HepG2 (cell line): Measurements from ENCODE around the gene FAIM. TPM values are rescaled to one million over a fixed set of nuclear protein-coding genes. Genes with fewer than 3 reads are reported as not detected.

Experiments
- ATAC-seq: fragments of 200-7000 bp; cut with Tn5 transposase; 3 replicates; pipeline ENCODE4 v1.9.1; 2020; ENCODE audit warnings: mild to moderate bottlenecking, moderate library complexity
- BruUV-seq: library from RNA; stranded (reverse); fragments of 400-500 nt; replicated peaks from 2 replicates; lab custom pipeline; 2021; lab: Mats Ljungman, UMichigan
- CTCF ChIA-PET: fragments of 300-600 bp; formaldehyde crosslinking; extraction: SDS; loops from one replicate; lab custom pipeline; 2021; ENCODE audit warnings: low total read pairs, inconsistent platforms, low intra/inter-chr PET ratio; lab: Yijun Ruan, JAX
- POLR2A ChIA-PET: fragments of 350-600 bp; sonication (Branson Sonifier 250); formaldehyde crosslinking; loops from one replicate; lab custom pipeline; 2020; ENCODE audit warnings: antibody characterized with exemption, inconsistent platforms; lab: Yijun Ruan, JAX
- DNase-seq: peaks from one replicate; pipeline ENCODE4 v3.0.0-alpha.2; 2015; ENCODE audit warnings: low spot score
- FAIRE-seq: peaks from 3 replicates; lab custom pipeline; 2011; peaks lifted over from hg19 to GRCh38; lab: Jason Lieb, UNC
- H2AFZ ChIP-seq: one replicate; pipeline ENCODE4 v1.6.1; 2011; ENCODE audit warnings: low read length, inconsistent platforms
- H3K27ac ChIP-seq: fragments of 300-600 bp; 3 replicates; pipeline ENCODE4 v1.8.0; 2011; ENCODE audit warnings: mixed run types, mild to moderate bottlenecking, mixed read lengths, low read length, inconsistent platforms; ENCODE audit not compliant: insufficient read depth; ENCODE audit errors: extremely low read length
- H3K27me3 ChIP-seq, 2 experiments: fragments of 200-600 bp in 1 of 2; 2 replicates in 1 of 2; 3 replicates in 1 of 2; pipeline versions ENCODE4 v1.6.0 to v1.8.0; 2011; ENCODE audit warnings: low read length in 2 of 2, mild to moderate bottlenecking in 2 of 2, moderate library complexity in 2 of 2, inconsistent platforms in 1 of 2; ENCODE audit not compliant: insufficient read depth in 2 of 2, control insufficient read depth in 1 of 2
- H3K36me3 ChIP-seq, 2 experiments: fragments of 200-600 bp in 1 of 2; replicated peaks in 1 of 2; 2 replicates in 1 of 2; 3 replicates in 1 of 2; pipeline versions ENCODE4 v1.5.1 to v1.8.0; 2011; ENCODE audit warnings: low read length in 2 of 2, inconsistent platforms in 1 of 2; ENCODE audit not compliant: insufficient read depth in 2 of 2, control insufficient read depth in 1 of 2
- H3K4me1 ChIP-seq: 2 replicates; pipeline ENCODE4 v1.5.1; 2012; ENCODE audit warnings: low read length, inconsistent platforms; ENCODE audit not compliant: insufficient read depth
- H3K4me2 ChIP-seq: 2 replicates; pipeline ENCODE4 v1.6.0; 2011; ENCODE audit warnings: low read depth, low read length, inconsistent platforms
- H3K4me3 ChIP-seq, 3 experiments: fragments of 200-600 bp in 1 of 3; sonication (generic), shearing (Covaris generic) in 1 of 3; replicated peaks in 1 of 3; 2 replicates each; pipeline ENCODE4 v1.5.1; 2011 to 2016; ENCODE audit warnings: low read length in 3 of 3, inconsistent platforms in 2 of 3, low read depth in 2 of 3, mild to moderate bottlenecking in 2 of 3, control low read depth in 1 of 3, mixed read lengths in 1 of 3; ENCODE audit not compliant: insufficient read depth in 1 of 3
- H3K79me2 ChIP-seq: one replicate; pipeline ENCODE4 v1.6.1; 2011; ENCODE audit warnings: low read length, inconsistent platforms; ENCODE audit not compliant: insufficient read depth
- H3K9ac ChIP-seq: 2 replicates; pipeline ENCODE4 v1.6.0; 2011; ENCODE audit warnings: mild to moderate bottlenecking, low read depth, low read length, inconsistent platforms; ENCODE audit not compliant: insufficient read depth
- H3K9me3 ChIP-seq: 2 replicates; pipeline ENCODE4 v1.5.1; 2012; ENCODE audit warnings: mild to moderate bottlenecking, low read length
- H4K20me1 ChIP-seq: 2 replicates; pipeline ENCODE4 v1.6.0; 2011; ENCODE audit warnings: inconsistent platforms, mild to moderate bottlenecking, low read length, moderate library complexity; ENCODE audit not compliant: insufficient read depth
- ATM ChIP-seq: fragments of 450-650 bp; IDR thresholded peaks from 2 replicates; pipeline ENCODE4 v1.7.1; 2017; ENCODE audit warnings: mild to moderate bottlenecking, borderline replicate concordance
- HMG20A ChIP-seq: IDR thresholded peaks from 2 replicates; pipeline ENCODE4 v1.6.1; 2016; ENCODE audit warnings: borderline replicate concordance
- HNF1B ChIP-seq: sonication (generic); formaldehyde crosslinking; IDR thresholded peaks from 2 replicates; pipeline ENCODE4 v1.5.1; 2020; ENCODE audit warnings: mild to moderate bottlenecking, moderate library complexity, missing genetic modification reagents
- MAZ ChIP-seq, 2 experiments: sonication (generic) in 1 of 2; formaldehyde crosslinking in 1 of 2; IDR thresholded peaks; 2 replicates each; pipeline versions ENCODE4 v1.5.0 to v1.6.1; 2012 to 2020; ENCODE audit warnings: low read depth in 2 of 2, mild to moderate bottlenecking in 2 of 2, borderline replicate concordance in 1 of 2, improper control_type of control experiment in 1 of 2, low read length in 1 of 2, missing genetic modification reagents in 1 of 2, moderate library complexity in 1 of 2
- MNT ChIP-seq: fragments of 450-650 bp; IDR thresholded peaks from 2 replicates; pipeline ENCODE4 v1.6.1; 2016
- MZF1 ChIP-seq: sonication (generic); formaldehyde crosslinking; IDR thresholded peaks from 2 replicates; pipeline ENCODE4 v1.8.1; 2023; ENCODE audit warnings: mild to moderate bottlenecking, missing genetic modification reagents, borderline replicate concordance
- NFIC ChIP-seq: IDR thresholded peaks from 2 replicates; pipeline ENCODE4 v1.6.1; 2012; ENCODE audit warnings: mild to moderate bottlenecking, low read length, inconsistent platforms
- PCBP2 ChIP-seq: fragments of 200-400 bp; formaldehyde crosslinking; optimal IDR thresholded peaks from 2 replicates; pipeline ENCODE3; 2018; ENCODE audit warnings: low read length, low read depth; ENCODE audit not compliant: poor library complexity, severe bottlenecking
- SATB2 ChIP-seq: sonication (generic); formaldehyde crosslinking; IDR thresholded peaks from 2 replicates; pipeline ENCODE4 v1.5.0; 2020; ENCODE audit warnings: missing genetic modification reagents
- TGIF2 ChIP-seq: IDR thresholded peaks from 2 replicates; pipeline ENCODE4 v1.6.1; 2016; ENCODE audit warnings: control low read depth, missing compliant biosample characterization
- ZFP36L1 ChIP-seq: sonication (generic); formaldehyde crosslinking; IDR thresholded peaks from 2 replicates; pipeline ENCODE4 v1.8.0; 2022; ENCODE audit warnings: mild to moderate bottlenecking, missing genetic modification reagents, moderate library complexity
- ZNF639 ChIP-seq: conservative IDR thresholded peaks from 2 replicates; pipeline ENCODE4 v1.6.1; 2018; ENCODE audit warnings: missing genetic modification reagents
- ZNF746 ChIP-seq: sonication (generic); formaldehyde crosslinking; IDR thresholded peaks from 2 replicates; pipeline ENCODE4 v1.8.0; 2022; ENCODE audit warnings: mild to moderate bottlenecking, missing genetic modification reagents
- ZNF891 ChIP-seq: sonication (generic); formaldehyde crosslinking; IDR thresholded peaks from 2 replicates; pipeline ENCODE4 v1.5.0; 2020; ENCODE audit warnings: mild to moderate bottlenecking, missing genetic modification reagents
- WGBS: methylation state at CpG from one replicate; pipeline ENCODE4 v1.1.6; 2017; ENCODE audit warnings: low lambda C conversion rate; 5-methylcytosine and 5-hydroxymethylcytosine counted together
- in situ Hi-C: cut with HindIII; loops from 2 replicates; pipeline ENCODE4 v1.10.0; 2017; ENCODE audit warnings: low pct_unique_long_range_greater_than_20kb; ENCODE audit not compliant: extremely low pct_ligation_motif_present
- intact Hi-C: fragments of 100-400 bp; cut with micrococcal nuclease; formaldehyde crosslinking; loops from one replicate; pipeline ENCODE4 v1.10.0; 2022; ENCODE audit not compliant: unreplicated experiment
- polyA plus RNA-seq, 8 experiments: library from polyadenylated mRNA; depleted of rRNA in 3 of 8; stranded (reverse) in 7 of 8; unstranded in 1 of 8; fragments of >200 nt; fragmentation: Illumina TruSeq in 4 of 8; extraction: Trizol in 4 of 8; gene quantifications; 2 replicates each; pipeline versions ENCODE4 v1.2.1 to v1.2.3, GENCODE V29; 2011 to 2016; ENCODE audit warnings: low read depth in 4 of 8, missing spikeins in 1 of 8, mixed read lengths in 1 of 8; ENCODE audit not compliant: insufficient read depth in 1 of 8
- total RNA-seq, 5 experiments: library from RNA; depleted of rRNA; stranded (reverse); fragments of >200 nt; fragmentation: Illumina TruSeq; extraction: Trizol; gene quantifications; 2 replicates each; pipeline ENCODE4 v1.2.3, GENCODE V29; 2016; ENCODE audit warnings: low read depth in 1 of 5
- TF ChIP-seq, protein P1 (sequence below): sonication (generic); formaldehyde crosslinking; IDR thresholded peaks from 2 replicates; pipeline ENCODE4 v1.4.0; 2020; ENCODE audit warnings: missing genetic modification reagents, mild to moderate bottlenecking, borderline replicate concordance

The FAIM gene
- total and polyA plus RNA-seq, 2 of the 13 experiments (the other 11 are each of a cell fraction or from before 2014, with no cell fraction given), result 4.3 to 25.8 TPM

DNA sequence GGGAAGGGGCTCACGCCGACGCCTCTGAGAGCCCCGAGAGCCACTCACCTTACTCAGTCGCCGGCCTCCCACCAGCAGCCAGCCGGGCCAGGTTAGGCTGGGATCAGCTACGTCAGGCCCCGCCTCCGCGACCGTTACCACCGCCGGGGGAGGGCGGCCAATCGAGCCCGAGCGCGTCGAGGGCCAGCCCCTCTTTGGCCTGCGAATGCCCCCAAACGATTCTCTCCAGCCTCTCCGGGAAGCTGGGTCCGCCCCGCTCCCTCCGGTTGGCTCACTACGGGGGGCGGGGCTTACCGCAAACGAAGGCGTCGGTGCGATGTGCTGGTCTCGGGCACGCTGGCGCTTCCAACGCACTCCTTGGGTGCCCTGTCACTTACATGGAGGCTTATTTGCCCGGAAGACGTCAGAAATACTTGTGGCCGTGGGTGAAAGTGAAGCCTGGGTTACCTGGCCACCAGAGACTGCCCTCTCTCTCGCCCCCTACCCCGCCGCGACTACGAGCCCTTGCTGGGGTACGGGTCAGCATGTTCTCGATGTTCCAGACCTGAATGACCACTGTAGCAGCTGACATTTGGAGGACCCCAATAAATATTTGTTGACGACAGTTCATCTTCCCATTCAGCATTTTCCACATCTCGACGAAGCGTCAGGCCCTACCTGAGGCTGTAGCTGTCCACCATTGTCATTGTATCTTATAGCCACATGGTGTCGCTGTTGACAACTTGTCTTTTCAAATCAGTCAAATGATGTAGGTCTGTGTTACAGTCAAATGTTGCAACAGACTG, 14.2 kb upstream of the FAIM start, which contains the start of gene CEP70:
Gene CEP70, minus strand, starts transcription at position 111 of the 785 bp plus-strand sequence. CDS start 21,333 bp downstream, outside the sequence.
- Histone ChIP-seq H3K9me3 (peaks cover 4% of the 10 kb centered on the region; the same call in 1 of the 2 replicates), H3K9ac (peak within 1 kb of the TSS; percentile 84), H2AFZ (peak within 1 kb of the TSS; percentile 93), H3K36me3 (no peaks in the 10 kb centered on the region), H3K27me3 (no peaks in the 10 kb centered on the region; a peak in 1 of 5 replicates), H4K20me1 (no peaks in the 10 kb centered on the region), H3K79me2 (no peaks in the 10 kb centered on the region), H3K4me1 (peaks cover 34% of the 10 kb centered on the region), H3K4me3 (peak within 1 kb of the TSS; percentile 75 to 88 (median 83)), H3K4me2 (peak within 1 kb of the TSS; percentile 94), H3K27ac (peak within 1 kb of the TSS; percentile 71)
- POLR2A ChIA-PET, result interaction anchor here (0.6 to 3.3 kb wide), 19 partner anchors 9 to 408 kb away, joined by 3 to 36 read pairs (median 5); partner anchors contain the start of genes ARMC8, ESYT3 and FAIM
- CTCF ChIA-PET, result interaction anchor here (1.1 to 2.4 kb wide), 3 partner anchors 321 to 329 kb away, joined by 3 to 21 read pairs (median 11); no protein-coding TSS in a partner anchor
- FAIRE-seq (peak; percentile 97), ATAC-seq (peak; percentile 97), DNase-seq (peak; percentile 94)
- BruUV-seq, result TSS peak; percentile 97
- intact Hi-C loops, result loop anchor here (1.0 to 5.0 kb wide), 6 partner anchors 93 to 329 kb away; partner anchors contain the start of gene PIK3CB
- in situ Hi-C loops, result loop anchor here (10.0 kb wide), 1 partner anchor 90 kb away; no protein-coding TSS in a partner anchor
- 2% methylated on average over 13 of the region's 52 CpGs for WGBS
- TF ChIP-seq MAZ (IDR thresholded peaks at IDR 0.05; ENCODE audit: borderline replicate concordance, low read depth, low read length) (no peak; the same call in 1 of the 2 replicates), MAZ (CRISPR knock-in tag; IDR thresholded peaks at IDR 0.05; ENCODE audit: low read depth) (0 out of 2 replicates have a peak, but pooled peaks have one; percentile 57), ATM (no peak), ZFP36L1 (peak; percentile 80; the same call in 1 of the 2 replicates), SATB2 (CRISPR knock-in tag) (no peak), PCBP2 (no peak), TGIF2 (CRISPR knock-in tag) (peak; percentile 82), HMG20A (no peak), ZNF746 (CRISPR knock-in tag) (no peak), MNT (no peak), ZNF639 (no peak), MZF1 (CRISPR knock-in tag) (no peak), ZNF891 (CRISPR knock-in tag) (no peak; the same call in 1 of the 2 replicates), HNF1B (CRISPR knock-in tag) (peak; percentile 74; the same call in 1 of the 2 replicates), NFIC (no peak)
- TF ChIP-seq, protein P1, sequence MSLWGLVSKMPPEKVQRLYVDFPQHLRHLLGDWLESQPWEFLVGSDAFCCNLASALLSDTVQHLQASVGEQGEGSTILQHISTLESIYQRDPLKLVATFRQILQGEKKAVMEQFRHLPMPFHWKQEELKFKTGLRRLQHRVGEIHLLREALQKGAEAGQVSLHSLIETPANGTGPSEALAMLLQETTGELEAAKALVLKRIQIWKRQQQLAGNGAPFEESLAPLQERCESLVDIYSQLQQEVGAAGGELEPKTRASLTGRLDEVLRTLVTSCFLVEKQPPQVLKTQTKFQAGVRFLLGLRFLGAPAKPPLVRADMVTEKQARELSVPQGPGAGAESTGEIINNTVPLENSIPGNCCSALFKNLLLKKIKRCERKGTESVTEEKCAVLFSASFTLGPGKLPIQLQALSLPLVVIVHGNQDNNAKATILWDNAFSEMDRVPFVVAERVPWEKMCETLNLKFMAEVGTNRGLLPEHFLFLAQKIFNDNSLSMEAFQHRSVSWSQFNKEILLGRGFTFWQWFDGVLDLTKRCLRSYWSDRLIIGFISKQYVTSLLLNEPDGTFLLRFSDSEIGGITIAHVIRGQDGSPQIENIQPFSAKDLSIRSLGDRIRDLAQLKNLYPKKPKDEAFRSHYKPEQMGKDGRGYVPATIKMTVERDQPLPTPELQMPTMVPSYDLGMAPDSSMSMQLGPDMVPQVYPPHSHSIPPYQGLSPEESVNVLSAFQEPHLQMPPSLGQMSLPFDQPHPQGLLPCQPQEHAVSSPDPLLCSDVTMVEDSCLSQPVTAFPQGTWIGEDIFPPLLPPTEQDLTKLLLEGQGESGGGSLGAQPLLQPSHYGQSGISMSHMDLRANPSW (CRISPR knock-in tag), result peak; percentile 65; the same call in 1 of the 2 replicates
